A673 (cell line): ENCODE measurements around the gene DMRTA2.

Experiments used
- CTCF ChIP-seq: fragments of 300-800, 200-600 bp; sonication (generic); conservative IDR thresholded peaks from 2 replicates; pipeline ENCODE4 v1.5.1; 2017; ENCODE audit warnings: low read depth, mild to moderate bottlenecking, antibody characterized with exemption, low read length, moderate library complexity, mixed read lengths
- EZH2 ChIP-seq: fragments of 200-600 bp; sonication (generic); IDR thresholded peaks from 2 replicates; pipeline ENCODE4 v1.6.1; 2017; ENCODE audit warnings: borderline replicate concordance, low read depth, mild to moderate bottlenecking, mixed read lengths, antibody characterized with exemption, low read length; ENCODE audit not compliant: poor library complexity, severe bottlenecking

- TF ChIP-seq CTCF = no peak
- no peak for TF ChIP-seq EZH2
These were observed 4.6 kb downstream of the DMRTA2 start for GRCh38 chr1:50418600-50419109.
